ENCODE measurements around the gene ARHGAP18.

The ARHGAP18 gene

GRCh38 chr6:129686941-129687627, 22.9 kb downstream of the ARHGAP18 start:
- peak; percentile 49 for DNase-seq

GRCh38 chr6:129685662-129686031, 24.3 kb downstream of the ARHGAP18 start:
- no peak for DNase-seq

- no peak for DNase-seq
These were observed 24.9 kb downstream of the ARHGAP18 start for GRCh38 chr6:129684903-129685661.

- DNase-seq: no peak
These were observed 25.6 kb downstream of the ARHGAP18 start for GRCh38 chr6:129684323-129684884.

- DNase-seq: peak; percentile 99
These were observed 26.2 kb downstream of the ARHGAP18 start for GRCh38 chr6:129683601-129684322.

GRCh38 chr6:129681913-129682205, 28.1 kb downstream of the ARHGAP18 start:
- no peak for DNase-seq

- DNase-seq: peak; percentile 36
These were observed 29.3 kb downstream of the ARHGAP18 start for GRCh38 chr6:129680633-129681032.

- DNase-seq: peak; percentile 59
These were observed 30.2 kb downstream of the ARHGAP18 start for GRCh38 chr6:129679758-129680157.

GRCh38 chr6:129679275-129679674, 30.7 kb downstream of the ARHGAP18 start:
- DNase-seq: peak; percentile 64

GRCh38 chr6:129678463-129678862, 31.5 kb downstream of the ARHGAP18 start:
- DNase-seq: no peak

- DNase-seq: no peak
These were observed 32.2 kb downstream of the ARHGAP18 start for GRCh38 chr6:129677620-129678325.

GRCh38 chr6:129675669-129676472, 34.1 kb downstream of the ARHGAP18 start:
- no peak for DNase-seq

GRCh38 chr6:129673748-129674147, 36.2 kb downstream of the ARHGAP18 start:
- DNase-seq: no peak

- DNase-seq: peak; percentile 85
These were observed 36.9 kb downstream of the ARHGAP18 start for GRCh38 chr6:129672881-129673631.

- no peak for DNase-seq
These were observed 37.7 kb downstream of the ARHGAP18 start for GRCh38 chr6:129672341-129672682.

- peak; percentile 29 for DNase-seq
These were observed 38.3 kb downstream of the ARHGAP18 start for GRCh38 chr6:129671442-129672340.

GRCh38 chr6:129670634-129671033, 39.3 kb downstream of the ARHGAP18 start:
- no peak for DNase-seq

- DNase-seq: peak; percentile 75
These were observed 42.4 kb downstream of the ARHGAP18 start for GRCh38 chr6:129667621-129668020.

GRCh38 chr6:129667034-129667433, 42.9 kb downstream of the ARHGAP18 start:
- DNase-seq: no peak

GRCh38 chr6:129665555-129665954, 44.4 kb downstream of the ARHGAP18 start:
- DNase-seq: no peak
